ENCODE data around the gene ASXL1.

DNA sequence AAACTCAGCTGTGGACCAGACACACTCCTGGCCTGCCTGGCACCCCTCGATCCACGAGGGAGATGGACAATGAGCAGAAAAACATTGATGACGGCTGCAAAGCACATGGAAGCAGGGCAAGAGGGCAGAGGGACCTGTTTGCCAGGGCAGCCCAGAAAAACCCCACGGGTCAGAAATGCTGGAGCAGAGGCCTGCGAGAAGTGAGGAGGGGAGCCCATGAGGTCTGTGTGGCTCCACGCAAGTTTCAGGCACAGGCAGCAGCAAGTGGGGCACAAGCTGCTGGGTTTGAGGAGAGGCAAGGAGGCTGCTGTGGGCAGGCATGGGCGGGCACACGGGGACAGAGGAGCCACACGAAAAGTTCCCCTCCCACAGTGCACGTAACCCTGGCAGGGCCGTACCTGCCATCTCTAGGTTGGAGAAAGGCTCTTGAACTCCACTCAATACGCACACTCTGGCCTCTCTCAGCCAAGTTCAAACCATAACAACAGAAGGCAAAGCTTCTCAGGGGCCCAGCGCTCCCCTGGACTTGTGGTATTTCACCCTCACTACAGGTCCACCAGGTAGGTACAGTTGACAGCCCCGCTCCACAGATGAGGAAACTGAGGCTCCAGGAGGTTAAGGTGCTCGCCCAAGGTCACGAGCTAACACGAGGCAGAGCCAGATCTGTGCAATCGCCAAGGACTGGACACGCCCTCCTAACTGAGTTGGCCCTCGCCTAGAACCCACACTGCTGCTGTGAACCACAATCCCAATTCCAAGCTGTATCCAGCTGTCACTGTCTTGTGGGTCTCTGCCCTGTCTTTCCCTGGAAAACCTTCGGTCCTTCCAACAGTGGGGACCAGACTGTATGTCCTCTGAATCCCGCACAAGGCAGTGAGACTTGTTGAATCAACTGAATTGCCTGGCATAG is 118.8 kb downstream of the ASXL1 start:
- TF ChIP-seq SIN3A (IDR thresholded peaks at IDR 0.05; ENCODE audit: borderline replicate concordance, insufficient read depth, low read length) = no peak
- TF ChIP-seq TAF1 (IDR thresholded peaks at IDR 0.05; ENCODE audit: borderline replicate concordance, insufficient read depth, low read length) = no peak
- TF ChIP-seq, protein P1, sequence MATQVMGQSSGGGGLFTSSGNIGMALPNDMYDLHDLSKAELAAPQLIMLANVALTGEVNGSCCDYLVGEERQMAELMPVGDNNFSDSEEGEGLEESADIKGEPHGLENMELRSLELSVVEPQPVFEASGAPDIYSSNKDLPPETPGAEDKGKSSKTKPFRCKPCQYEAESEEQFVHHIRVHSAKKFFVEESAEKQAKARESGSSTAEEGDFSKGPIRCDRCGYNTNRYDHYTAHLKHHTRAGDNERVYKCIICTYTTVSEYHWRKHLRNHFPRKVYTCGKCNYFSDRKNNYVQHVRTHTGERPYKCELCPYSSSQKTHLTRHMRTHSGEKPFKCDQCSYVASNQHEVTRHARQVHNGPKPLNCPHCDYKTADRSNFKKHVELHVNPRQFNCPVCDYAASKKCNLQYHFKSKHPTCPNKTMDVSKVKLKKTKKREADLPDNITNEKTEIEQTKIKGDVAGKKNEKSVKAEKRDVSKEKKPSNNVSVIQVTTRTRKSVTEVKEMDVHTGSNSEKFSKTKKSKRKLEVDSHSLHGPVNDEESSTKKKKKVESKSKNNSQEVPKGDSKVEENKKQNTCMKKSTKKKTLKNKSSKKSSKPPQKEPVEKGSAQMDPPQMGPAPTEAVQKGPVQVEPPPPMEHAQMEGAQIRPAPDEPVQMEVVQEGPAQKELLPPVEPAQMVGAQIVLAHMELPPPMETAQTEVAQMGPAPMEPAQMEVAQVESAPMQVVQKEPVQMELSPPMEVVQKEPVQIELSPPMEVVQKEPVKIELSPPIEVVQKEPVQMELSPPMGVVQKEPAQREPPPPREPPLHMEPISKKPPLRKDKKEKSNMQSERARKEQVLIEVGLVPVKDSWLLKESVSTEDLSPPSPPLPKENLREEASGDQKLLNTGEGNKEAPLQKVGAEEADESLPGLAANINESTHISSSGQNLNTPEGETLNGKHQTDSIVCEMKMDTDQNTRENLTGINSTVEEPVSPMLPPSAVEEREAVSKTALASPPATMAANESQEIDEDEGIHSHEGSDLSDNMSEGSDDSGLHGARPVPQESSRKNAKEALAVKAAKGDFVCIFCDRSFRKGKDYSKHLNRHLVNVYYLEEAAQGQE (IDR thresholded peaks at IDR 0.05; ENCODE audit: insufficient read depth in 1 of 2, low read depth in 2 of 2, low read length in 2 of 2) = no peak
- TF ChIP-seq POLR2AphosphoS5 (IDR thresholded peaks at IDR 0.05; ENCODE audit: low read depth, low read length) = no peak
- TF ChIP-seq FOXP2 (optimal IDR thresholded peaks at IDR 0.05; ENCODE audit: borderline replicate concordance, extremely low read depth, extremely low read length, insufficient read depth) = no peak

All from PFSK-1 (cell line).